Activated T-cell treated with anti-CD3 and anti-CD28 coated beads for 24 hours (primary cell): ENCODE measurements around the gene SLC25A41.
"Not testable (repeated sequence)": the region's sequence is repeated elsewhere in the genome, so short reads cannot be mapped to it uniquely, and the experiment has no call there.

ENCODE experiments used
- DNase-seq: peaks from one replicate; pipeline ENCODE4 v3.0.0-alpha.2; 2020; ENCODE audit warnings: low read depth

The SLC25A41 gene

GRCh38 chr19:6428692-6429418 is 4.7 kb downstream of the SLC25A41 start:
- DNase-seq = not testable (repeated sequence)

GRCh38 chr19:6427131-6427530 is 6.4 kb downstream of the SLC25A41 start:
- no peak for DNase-seq

- DNase-seq = no peak
These were observed 7.6 kb downstream of the SLC25A41 start for GRCh38 chr19:6425732-6426620.

- DNase-seq = peak; percentile 99
These were observed 8.4 kb downstream of the SLC25A41 start for GRCh38 chr19:6424939-6425731.

GRCh38 chr19:6424195-6424938 is 9.2 kb downstream of the SLC25A41 start, which contains the start of gene KHSRP:
Gene KHSRP, minus strand, starts transcription at chr19:6424811. Its CDS starts 110 bp downstream, at chr19:6424701.
- DNase-seq = no peak

- no peak for DNase-seq
These were observed 9.9 kb downstream of the SLC25A41 start for GRCh38 chr19:6423499-6424194.

GRCh38 chr19:6421075-6422014 is 12.2 kb downstream of the SLC25A41 start:
- DNase-seq = no peak

- DNase-seq = no peak
These were observed 15.0 kb downstream of the SLC25A41 start for GRCh38 chr19:6418562-6418932.

GRCh38 chr19:6417713-6418561 is 15.6 kb downstream of the SLC25A41 start:
- no peak for DNase-seq

GRCh38 chr19:6416658-6417405 is 16.7 kb downstream of the SLC25A41 start:
- DNase-seq = no peak

GRCh38 chr19:6415591-6416190 is 17.9 kb downstream of the SLC25A41 start:
- DNase-seq = no peak

GRCh38 chr19:6414793-6415590 is 18.6 kb downstream of the SLC25A41 start:
- DNase-seq = no peak

GRCh38 chr19:6413721-6414643 is 19.6 kb downstream of the SLC25A41 start:
- no peak for DNase-seq

GRCh38 chr19:6413291-6413690 is 20.3 kb downstream of the SLC25A41 start:
- DNase-seq = no peak

- peak; percentile 26 for DNase-seq
These were observed 21.0 kb downstream of the SLC25A41 start for GRCh38 chr19:6412447-6413091.
